Right ventricle myocardium superior (tissue), 1 donor: ENCODE results near the gene ADAMTS20. TPM values are rescaled to one million over a fixed set of nuclear protein-coding genes. Genes with fewer than 3 reads are reported as not detected.
"Not testable (repeated sequence)": the region's sequence is repeated elsewhere in the genome, so short reads cannot be mapped to it uniquely, and the experiment has no call there.

Experiments used
- ATAC-seq: fragments of 200-7000 bp; cut with Tn5 transposase; one replicate; pipeline ENCODE4 v1.9.1; 2020; ENCODE audit warnings: mild to moderate bottlenecking; ENCODE audit not compliant: poor library complexity
- DNase-seq: peaks from one replicate; pipeline ENCODE4 v3.0.0-alpha.2; 2020
- intact Hi-C: fragments of 100-400 bp; cut with DNase I; formaldehyde crosslinking; loops from one replicate; pipeline ENCODE4 v1.11.2; 2022
- total RNA-seq: library from RNA; stranded (reverse); fragmentation: NEBNext Ultra II Directional; extraction: Animal tissue kit (Norgen Biotek cat#: 25700); gene quantifications from one replicate; pipeline ENCODE4 v1.2.1, GENCODE V29; 2021
- donor health status: DM: no; HTN: yes; CAD: no; lungs with severe emphysema.

The ADAMTS20 gene
- total RNA-seq, 1 donor from 2014 or later = not detected

GRCh38 chr12:43381879-43382278, 170.1 kb downstream of the ADAMTS20 start:
- DNase-seq (no peak), ATAC-seq (no peak)
- intact Hi-C loops = no loop called here

- ATAC-seq (no peak), DNase-seq (no peak)
- intact Hi-C loops = no loop called here
Measured at GRCh38 chr12:43378448-43378847, 173.6 kb downstream of the ADAMTS20 start.

GRCh38 chr12:43370263-43370662, 181.7 kb downstream of the ADAMTS20 start:
- ATAC-seq = no peak
- DNase-seq = no peak
- intact Hi-C loops = no loop called here

- ATAC-seq (no peak), DNase-seq (no peak)
- intact Hi-C loops = no loop called here
Measured at GRCh38 chr12:43362910-43363694, 188.9 kb downstream of the ADAMTS20 start.

- ATAC-seq = no peak
- intact Hi-C loops = no loop called here
- DNase-seq = no peak
Measured at GRCh38 chr12:43361031-43361710, 190.8 kb downstream of the ADAMTS20 start.

- intact Hi-C loops, DNase-seq, ATAC-seq: not testable (repeated sequence)
Measured at GRCh38 chr12:43360001-43360400, 192.0 kb downstream of the ADAMTS20 start.

GRCh38 chr12:43357141-43357540, 194.9 kb downstream of the ADAMTS20 start:
- ATAC-seq (no peak), DNase-seq (no peak)
- intact Hi-C loops = no loop called here

GRCh38 chr12:43352001-43352400, 200.0 kb downstream of the ADAMTS20 start:
- ATAC-seq (no peak), DNase-seq (no peak)
- intact Hi-C loops = no loop called here

- no peak for ATAC-seq
- intact Hi-C loops = no loop called here
- DNase-seq = no peak
Measured at GRCh38 chr12:43349863-43350262, 202.1 kb downstream of the ADAMTS20 start.

- no peak for ATAC-seq
- intact Hi-C loops = no loop called here
- DNase-seq = no peak
Measured at GRCh38 chr12:43348221-43348620, 203.8 kb downstream of the ADAMTS20 start.

GRCh38 chr12:43347026-43347425, 205.0 kb downstream of the ADAMTS20 start:
- ATAC-seq (no peak), DNase-seq (no peak)
- intact Hi-C loops = no loop called here

- no peak for DNase-seq
- intact Hi-C loops = no loop called here
- ATAC-seq = no peak
Measured at GRCh38 chr12:43345023-43345422, 207.0 kb downstream of the ADAMTS20 start.

GRCh38 chr12:43341785-43342313, 210.2 kb downstream of the ADAMTS20 start:
- ATAC-seq, intact Hi-C loops, DNase-seq: not testable (repeated sequence)

- DNase-seq = no peak
- intact Hi-C loops = loop anchor here (10.0 kb wide), 2 partner anchors 754 to 854 kb away; partner anchors contain the start of gene PRICKLE1
- ATAC-seq = peak; percentile 99
Measured at GRCh38 chr12:43338848-43339526, 213.0 kb downstream of the ADAMTS20 start.

GRCh38 chr12:43337571-43338444, 214.2 kb downstream of the ADAMTS20 start:
- ATAC-seq (no peak), DNase-seq (no peak)
- intact Hi-C loops = loop anchor here (10.0 kb wide), 2 partner anchors 753 to 853 kb away; partner anchors contain the start of gene PRICKLE1

- intact Hi-C loops = loop anchor here (10.0 kb wide), 2 partner anchors 752 to 852 kb away; partner anchors contain the start of gene PRICKLE1
- DNase-seq = no peak
- ATAC-seq = no peak
Measured at GRCh38 chr12:43336962-43337555, 214.9 kb downstream of the ADAMTS20 start.

GRCh38 chr12:43333644-43334043, 218.4 kb downstream of the ADAMTS20 start:
- no peak for ATAC-seq
- intact Hi-C loops = loop anchor here (10.0 kb wide), 2 partner anchors 749 to 849 kb away; partner anchors contain the start of gene PRICKLE1
- DNase-seq = no peak
